Measurements from ENCODE around the gene JUN. TPM values are rescaled to one million over a fixed set of nuclear protein-coding genes. Genes with fewer than 3 reads are reported as not detected.

The JUN gene
- total RNA-seq, 2 donors from 2014 or later: 74.3 to 199 TPM

DNA sequence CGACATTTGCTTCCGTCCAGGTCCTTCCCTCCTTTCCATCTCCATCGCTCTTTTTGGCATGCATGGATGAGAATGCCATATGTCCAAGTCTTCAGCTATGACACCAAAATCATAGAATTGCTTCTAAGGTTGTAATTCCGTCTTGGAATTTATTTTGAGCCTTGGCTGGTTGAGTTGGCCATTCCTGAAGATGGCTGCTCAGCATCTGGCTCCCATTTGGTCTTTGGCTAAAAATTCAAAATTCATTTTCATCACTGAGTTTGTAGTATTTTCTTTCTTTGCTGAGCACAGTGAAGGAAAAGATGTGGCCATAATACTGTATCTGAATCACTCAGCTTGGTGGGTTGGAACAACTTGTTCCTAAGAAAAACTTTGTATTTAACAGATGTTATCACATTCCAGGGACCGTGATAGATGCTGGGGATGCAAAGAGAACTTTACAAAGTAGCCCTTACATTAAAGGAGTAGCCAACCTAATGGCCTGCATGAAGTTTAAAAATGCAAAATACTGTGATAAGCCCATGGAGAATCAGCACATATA, 15.6 kb downstream of the JUN start:
- Histone ChIP-seq H3K9me3 (no peaks in the 10 kb centered on the region), H3K27ac (no peak overlapping the region), H3K36me3 (no peaks in the 10 kb centered on the region), H3K27me3 (no peaks in the 10 kb centered on the region), H3K4me1 (peaks cover 0 to 9% of the 10 kb centered on the region in 2 donors), H3K4me3 (no peak overlapping the region)
- no peak for DNase-seq (ENCODE audit: low spot score)
- no peak for TF ChIP-seq CTCF (IDR thresholded peaks at IDR 0.05)

DNA sequence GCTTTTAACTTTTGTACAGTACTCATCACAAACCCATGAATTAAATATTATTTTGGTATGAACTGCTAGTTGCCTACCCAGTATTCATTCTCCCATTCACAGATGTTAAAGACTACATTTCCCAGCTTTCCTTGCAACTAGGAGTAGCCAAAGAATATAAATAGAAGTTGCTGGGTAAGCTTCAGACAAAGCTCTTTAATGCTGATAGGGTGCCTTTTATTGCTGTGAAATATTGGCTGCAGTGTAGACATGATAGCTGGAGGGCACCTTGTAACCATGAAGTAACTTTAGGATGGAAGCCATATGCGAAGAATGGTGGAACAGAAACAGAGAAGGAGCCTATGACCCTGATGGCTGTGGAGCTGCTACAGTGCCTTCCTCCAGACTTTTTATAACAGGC, 16.7 kb downstream of the JUN start:
- no peak for DNase-seq (ENCODE audit: low spot score)
- no peaks in the 10 kb centered on the region for H3K9me3 ChIP-seq
- H3K4me3 ChIP-seq: no peak overlapping the region
- H3K4me1 ChIP-seq: peaks cover 0 to 3% of the 10 kb centered on the region in 2 donors
- no peak for TF ChIP-seq CTCF (IDR thresholded peaks at IDR 0.05)
- H3K36me3 ChIP-seq: no peaks in the 10 kb centered on the region
- no peaks in the 10 kb centered on the region for H3K27me3 ChIP-seq
- no peak overlapping the region for H3K27ac ChIP-seq

GRCh38 chr1:58765441-58765840, 18.4 kb downstream of the JUN start:
- Histone ChIP-seq H3K27me3 (no peaks in the 10 kb centered on the region), H3K27ac (no peak overlapping the region), H3K4me1 (peaks cover 0 to 3% of the 10 kb centered on the region in 2 donors), H3K36me3 (no peaks in the 10 kb centered on the region), H3K4me3 (no peak overlapping the region), H3K9me3 (no peaks in the 10 kb centered on the region)
- no peak for DNase-seq (ENCODE audit: low spot score)
- no peak for TF ChIP-seq CTCF (IDR thresholded peaks at IDR 0.05)

DNA sequence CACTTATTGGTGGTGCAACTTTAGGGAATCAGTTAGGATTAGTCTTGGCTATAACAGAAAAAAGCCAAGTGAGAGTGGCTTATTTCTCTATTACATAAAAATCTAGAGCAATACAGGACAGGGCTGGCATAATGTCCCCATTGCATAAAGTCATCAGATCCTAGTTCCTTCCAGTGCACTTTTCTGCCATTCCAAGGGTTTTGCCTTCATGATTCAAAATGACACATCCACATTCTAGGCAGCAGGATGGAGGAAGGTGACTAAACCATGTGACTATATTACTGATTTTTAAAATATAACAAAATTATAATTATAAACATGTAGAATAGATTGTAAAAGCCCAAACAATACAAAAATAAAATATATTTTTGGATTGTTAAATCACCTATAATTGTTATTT, 18.8 kb downstream of the JUN start:
- no peak overlapping the region for H3K27ac ChIP-seq
- no peak for DNase-seq (ENCODE audit: low spot score)

DNA sequence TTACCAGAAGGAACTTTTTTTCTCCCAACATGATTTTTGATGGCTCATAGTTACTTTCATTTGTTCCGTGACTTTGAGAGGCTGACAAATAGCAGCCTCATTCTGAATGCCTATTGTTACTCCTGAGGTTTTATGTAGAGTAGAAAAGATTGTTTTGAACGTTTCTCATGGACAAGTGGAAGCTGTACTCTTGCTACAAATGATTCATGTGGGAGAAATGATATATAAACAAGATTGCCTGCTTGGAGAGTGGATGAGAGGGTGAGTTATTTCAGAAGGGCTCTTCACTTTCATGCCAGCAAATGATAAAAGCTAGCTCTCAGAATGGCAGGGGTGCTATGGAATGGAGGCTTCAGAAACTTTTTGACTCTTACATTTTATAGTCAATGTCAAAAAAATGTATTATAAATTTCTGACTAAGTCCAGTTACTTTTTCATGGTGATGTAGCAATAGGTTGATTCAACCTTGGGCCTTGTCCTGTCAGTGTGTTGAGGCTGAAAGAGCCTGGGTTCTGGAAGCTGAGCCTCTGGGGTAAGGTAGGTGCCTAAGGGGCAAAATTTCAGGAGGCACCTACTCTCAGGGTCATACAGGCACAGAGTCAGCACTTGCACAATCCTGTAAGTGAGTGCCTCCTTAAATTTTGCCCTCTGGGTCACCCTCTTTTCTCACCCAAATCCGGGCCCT, 19.4 kb downstream of the JUN start:
- H3K27me3 ChIP-seq: no peaks in the 10 kb centered on the region
- no peaks in the 10 kb centered on the region for H3K9me3 ChIP-seq
- H3K4me1 ChIP-seq: peaks cover 0 to 3% of the 10 kb centered on the region in 2 donors
- no peak for TF ChIP-seq CTCF (IDR thresholded peaks at IDR 0.05)
- H3K27ac ChIP-seq: peak overlapping the region in 1 of 2 donors; percentile 30
- no peak overlapping the region for H3K4me3 ChIP-seq
- DNase-seq (ENCODE audit: low spot score): no peak
- no peaks in the 10 kb centered on the region for H3K36me3 ChIP-seq

More for the DNA sequence above, 18.8 kb downstream of the JUN start:
- H3K27me3 ChIP-seq: no peaks in the 10 kb centered on the region
- peaks cover 0 to 3% of the 10 kb centered on the region in 2 donors for H3K4me1 ChIP-seq
- H3K36me3 ChIP-seq: no peaks in the 10 kb centered on the region
- H3K9me3 ChIP-seq: no peaks in the 10 kb centered on the region
- TF ChIP-seq CTCF (IDR thresholded peaks at IDR 0.05): no peak
- H3K4me3 ChIP-seq: no peak overlapping the region

DNA sequence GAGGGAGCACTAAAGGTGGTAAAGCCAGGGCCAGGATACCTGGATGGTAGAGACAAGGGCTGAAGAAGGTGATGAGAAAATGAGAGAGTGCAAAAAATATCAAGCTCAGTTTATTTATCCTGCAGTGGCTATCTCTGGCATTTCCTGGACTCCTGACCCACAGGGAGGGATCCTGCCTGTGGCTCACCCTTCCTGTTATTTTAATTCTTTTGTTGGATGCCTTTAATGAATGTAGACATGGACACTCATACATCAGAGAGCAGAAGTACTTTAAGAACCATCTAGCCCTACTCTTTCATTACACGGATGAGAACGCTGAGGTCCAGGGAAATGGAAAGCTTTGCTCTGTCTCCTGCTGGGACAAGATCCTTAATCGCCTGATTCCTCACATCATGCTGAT, 20.6 kb downstream of the JUN start:
- no peaks in the 10 kb centered on the region for H3K9me3 ChIP-seq

More for the DNA sequence above, 20.6 kb downstream of the JUN start:
- H3K27me3 ChIP-seq: no peaks in the 10 kb centered on the region
- TF ChIP-seq CTCF (IDR thresholded peaks at IDR 0.05): no peak
- DNase-seq (ENCODE audit: low spot score): no peak
- H3K36me3 ChIP-seq: no peaks in the 10 kb centered on the region
- no peaks in the 10 kb centered on the region for H3K4me1 ChIP-seq
- no peak overlapping the region for H3K4me3 ChIP-seq
- H3K27ac ChIP-seq: no peak overlapping the region

Data from right atrium auricular region (tissue), 2 donors.